Fibroblast of pulmonary artery (primary cell): Measurements from ENCODE around the gene EXOC6B.

Experiments
- DNase-seq: peaks from one replicate; pipeline ENCODE4 v3.0.0-alpha.2; 2010; ENCODE audit warnings: low read depth
- H3K4me3 ChIP-seq: replicated peaks from 2 replicates; pipeline ENCODE4 v1.5.1; 2011; ENCODE audit warnings: low read depth, mild to moderate bottlenecking, control low read depth, low read length, moderate library complexity
- TF ChIP-seq, protein P1 (sequence below): IDR thresholded peaks from 2 replicates; pipeline ENCODE4 v1.5.1; 2011; ENCODE audit warnings: mild to moderate bottlenecking, control low read depth, low read length, inconsistent platforms; ENCODE audit errors: missing control alignments

The EXOC6B gene

DNA sequence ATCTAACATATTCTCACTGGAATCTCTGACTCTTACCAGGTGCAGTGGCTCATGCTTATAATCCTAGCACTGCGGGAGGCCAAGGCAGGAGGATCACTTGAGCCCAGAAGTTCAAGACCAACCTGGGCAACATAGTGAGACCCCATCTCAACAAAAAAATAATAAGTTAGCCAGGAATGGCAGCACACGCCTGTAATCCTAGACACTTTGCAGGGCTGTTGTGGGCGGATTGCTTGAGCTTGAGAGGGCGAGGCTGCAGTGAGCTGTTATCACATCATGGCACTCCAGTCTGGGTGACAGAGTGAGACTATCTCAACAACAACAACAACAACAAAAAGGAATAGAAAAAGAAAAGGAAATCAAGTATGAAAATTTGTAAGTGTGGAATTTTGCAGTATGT lies 371.6 kb downstream of the EXOC6B start:
- no peak for DNase-seq
- H3K4me3 ChIP-seq = no peak overlapping the region
- TF ChIP-seq, protein P1, sequence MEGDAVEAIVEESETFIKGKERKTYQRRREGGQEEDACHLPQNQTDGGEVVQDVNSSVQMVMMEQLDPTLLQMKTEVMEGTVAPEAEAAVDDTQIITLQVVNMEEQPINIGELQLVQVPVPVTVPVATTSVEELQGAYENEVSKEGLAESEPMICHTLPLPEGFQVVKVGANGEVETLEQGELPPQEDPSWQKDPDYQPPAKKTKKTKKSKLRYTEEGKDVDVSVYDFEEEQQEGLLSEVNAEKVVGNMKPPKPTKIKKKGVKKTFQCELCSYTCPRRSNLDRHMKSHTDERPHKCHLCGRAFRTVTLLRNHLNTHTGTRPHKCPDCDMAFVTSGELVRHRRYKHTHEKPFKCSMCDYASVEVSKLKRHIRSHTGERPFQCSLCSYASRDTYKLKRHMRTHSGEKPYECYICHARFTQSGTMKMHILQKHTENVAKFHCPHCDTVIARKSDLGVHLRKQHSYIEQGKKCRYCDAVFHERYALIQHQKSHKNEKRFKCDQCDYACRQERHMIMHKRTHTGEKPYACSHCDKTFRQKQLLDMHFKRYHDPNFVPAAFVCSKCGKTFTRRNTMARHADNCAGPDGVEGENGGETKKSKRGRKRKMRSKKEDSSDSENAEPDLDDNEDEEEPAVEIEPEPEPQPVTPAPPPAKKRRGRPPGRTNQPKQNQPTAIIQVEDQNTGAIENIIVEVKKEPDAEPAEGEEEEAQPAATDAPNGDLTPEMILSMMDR = no peak

DNA sequence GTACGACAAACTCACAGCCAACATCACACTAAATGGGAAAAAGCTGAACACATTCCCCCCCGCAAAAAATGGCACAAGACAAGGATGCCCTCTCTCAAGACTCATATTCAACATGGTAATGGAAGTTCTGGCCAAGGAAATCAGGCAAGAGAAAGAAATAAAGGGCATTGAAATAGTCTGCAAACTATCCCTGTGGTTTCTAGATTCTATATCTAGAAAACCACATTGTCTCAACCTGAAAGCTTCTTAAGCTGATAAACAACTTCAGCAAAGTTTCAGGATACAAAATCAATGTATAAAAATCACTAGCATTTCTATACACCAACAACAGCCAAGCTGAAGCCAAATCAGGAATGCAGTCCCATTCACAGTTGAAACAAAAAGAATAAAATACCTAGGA lies 383.6 kb downstream of the EXOC6B start:
- TF ChIP-seq, protein P1 = no peak
- no peak overlapping the region for H3K4me3 ChIP-seq
- DNase-seq = no peak

DNA sequence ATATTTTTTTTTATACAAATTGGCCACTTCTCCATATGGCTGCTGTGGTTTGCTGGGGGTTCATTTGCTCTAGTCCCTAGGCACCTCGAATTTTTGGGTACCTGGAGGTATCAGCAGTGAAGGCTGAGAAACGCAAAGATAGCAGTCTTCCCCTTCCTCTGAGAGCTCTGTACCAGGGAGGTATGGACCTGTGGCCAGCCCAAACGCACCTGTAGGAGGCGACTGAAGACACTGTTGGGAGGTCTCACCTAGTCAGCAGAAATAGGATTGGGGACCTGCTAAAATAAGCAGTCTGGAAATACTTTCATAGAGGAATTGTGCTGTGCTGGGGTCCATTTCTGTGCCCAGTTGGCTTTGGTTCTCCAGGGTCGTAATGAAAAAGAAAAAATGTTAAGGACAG lies 385.9 kb downstream of the EXOC6B start:
- no peak overlapping the region for H3K4me3 ChIP-seq
- TF ChIP-seq, protein P1 = no peak
- no peak for DNase-seq

DNA sequence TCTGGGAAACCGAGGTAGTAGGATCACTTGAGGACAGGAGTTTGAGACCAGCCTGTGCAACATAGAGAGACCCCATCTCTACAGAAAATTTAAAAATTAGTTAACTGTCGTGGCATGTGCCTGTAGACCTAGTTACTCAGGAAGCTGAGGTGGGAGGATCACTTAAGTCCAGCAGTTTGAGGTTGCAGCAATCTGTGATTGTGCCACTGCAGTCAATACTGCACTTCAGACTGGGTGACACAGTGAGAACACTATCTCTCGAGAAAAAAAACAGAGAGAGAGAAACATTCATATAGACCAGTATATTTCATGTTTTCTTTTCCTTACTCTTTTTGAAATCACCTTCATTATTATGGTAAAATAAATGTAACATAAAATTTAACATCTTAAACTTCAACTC lies 387.5 kb downstream of the EXOC6B start:
- DNase-seq = no peak
- TF ChIP-seq, protein P1 = no peak

GRCh38 chr2:72431737-72432136 lies 394.1 kb downstream of the EXOC6B start:
- TF ChIP-seq, protein P1 = no peak
- no peak overlapping the region for H3K4me3 ChIP-seq
- no peak for DNase-seq

More for the DNA sequence above, 387.5 kb downstream of the EXOC6B start:
- no peak overlapping the region for H3K4me3 ChIP-seq

DNA sequence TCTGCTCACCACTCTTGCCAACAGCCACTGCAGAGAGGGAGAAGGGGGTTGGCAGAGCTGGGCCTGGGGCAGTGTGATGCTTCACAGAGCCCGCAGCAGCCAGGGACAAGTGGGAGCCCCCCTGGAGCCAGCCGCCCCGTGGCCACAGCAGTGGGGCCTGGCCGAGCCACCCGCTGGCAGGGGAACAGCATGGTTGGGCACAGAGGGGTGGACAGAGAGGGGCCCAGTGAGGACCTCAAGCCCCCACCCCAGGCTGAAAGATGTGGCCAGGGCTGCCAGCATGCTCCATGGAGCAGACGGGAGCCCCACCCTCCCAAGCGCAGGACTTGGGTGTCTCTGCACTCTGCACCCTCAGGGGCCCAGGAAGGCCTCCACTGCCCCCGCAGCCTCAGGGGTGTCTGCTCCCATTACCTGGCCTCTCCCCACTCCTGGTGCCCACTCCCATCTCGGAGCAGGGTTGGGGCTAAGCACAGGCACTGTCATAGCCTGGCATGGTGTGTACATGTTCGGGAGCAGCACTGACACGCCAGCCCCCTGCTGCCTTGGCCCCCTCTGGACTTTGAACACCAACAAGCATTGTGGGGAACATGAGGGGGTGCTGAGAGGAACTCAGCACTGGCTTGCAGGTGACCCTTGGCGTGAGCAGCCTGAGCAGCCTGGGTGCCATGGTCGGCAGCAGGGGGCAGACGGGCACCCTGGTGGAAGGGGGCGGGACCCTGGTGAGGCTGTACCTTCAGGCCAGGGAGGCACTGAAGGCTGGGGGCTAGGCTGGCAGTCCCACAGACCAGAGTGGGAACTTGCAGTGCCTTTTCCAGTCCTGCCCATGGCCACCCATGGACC lies 398.6 kb downstream of the EXOC6B start:
- no peak overlapping the region for H3K4me3 ChIP-seq
- DNase-seq = no peak
- TF ChIP-seq, protein P1 = no peak

DNA sequence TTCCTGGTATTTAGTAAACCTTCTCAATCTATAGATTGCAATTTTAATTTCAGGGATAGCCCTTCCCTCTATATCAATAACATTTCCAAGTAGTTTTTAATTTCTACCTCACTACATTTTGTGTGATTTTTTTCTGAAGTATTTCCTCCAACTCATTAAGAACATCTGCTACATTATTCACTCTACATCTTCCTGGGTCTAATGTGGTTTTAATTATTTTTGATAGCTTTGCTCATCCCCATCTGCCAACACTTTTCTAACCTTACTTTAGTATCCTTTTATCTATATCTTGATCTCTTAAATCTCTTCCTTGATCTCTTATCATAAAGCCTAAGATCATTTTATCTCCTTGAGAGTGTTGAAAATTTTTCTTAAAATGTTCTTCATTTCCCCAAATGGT lies 399.8 kb downstream of the EXOC6B start:
- TF ChIP-seq, protein P1 = no peak
- no peak overlapping the region for H3K4me3 ChIP-seq
- no peak for DNase-seq
